ENCODE measurements around the gene LRRC8D. TPM values are rescaled to one million over a fixed set of nuclear protein-coding genes. Genes with fewer than 3 reads are reported as not detected.

LRRC8D gene
- total RNA-seq, 4 donors from 2014 or later, result 28.9 to 113 (median 58.8) TPM

- Histone ChIP-seq H3K9me3 (no peaks in the 10 kb centered on the region), H3K27me3 (no peaks in the 10 kb centered on the region), H3K36me3 (no peaks in the 10 kb centered on the region), H3K27ac (no peak overlapping the region), H3K4me1 (no peaks in the 10 kb centered on the region), H3K4me3 (no peak overlapping the region)
- no peak for DNase-seq
- TF ChIP-seq POLR2A (IDR thresholded peaks at IDR 0.05) (no peak), CTCF (IDR thresholded peaks at IDR 0.05) (no peak)
Observed at GRCh38 chr1:89863165-89863830, 42.5 kb downstream of the LRRC8D start.

- TF ChIP-seq POLR2A (IDR thresholded peaks at IDR 0.05), result no peak
- no peak for TF ChIP-seq CTCF (IDR thresholded peaks at IDR 0.05)
- Histone ChIP-seq H3K4me1 (no peaks in the 10 kb centered on the region), H3K27me3 (no peaks in the 10 kb centered on the region), H3K27ac (peak overlapping the region in 2 of 4 donors; percentile 28 to 49), H3K4me3 (no peak overlapping the region), H3K36me3 (peaks cover 0 to 10% (median 0%) of the 10 kb centered on the region in 3 donors), H3K9me3 (no peaks in the 10 kb centered on the region)
- no peak for DNase-seq
Observed at GRCh38 chr1:89865498-89866382, 44.9 kb downstream of the LRRC8D start.

GRCh38 chr1:89866568-89866967, 45.7 kb downstream of the LRRC8D start:
- no peak overlapping the region for H3K4me3 ChIP-seq
- H3K4me1 ChIP-seq, result no peaks in the 10 kb centered on the region
- no peaks in the 10 kb centered on the region for H3K27me3 ChIP-seq
- no peak for DNase-seq
- TF ChIP-seq CTCF (IDR thresholded peaks at IDR 0.05), result no peak
- no peak for TF ChIP-seq POLR2A (IDR thresholded peaks at IDR 0.05)
- H3K27ac ChIP-seq, result peak overlapping the region in 2 of 4 donors; percentile 12 to 49
- peaks cover 0 to 10% (median 0%) of the 10 kb centered on the region in 3 donors for H3K36me3 ChIP-seq
- no peaks in the 10 kb centered on the region for H3K9me3 ChIP-seq

GRCh38 chr1:89870998-89871397, 50.2 kb downstream of the LRRC8D start:
- TF ChIP-seq POLR2A (IDR thresholded peaks at IDR 0.05) (no peak), CTCF (IDR thresholded peaks at IDR 0.05) (no peak)
- Histone ChIP-seq H3K36me3 (peaks cover 0 to 10% (median 0%) of the 10 kb centered on the region in 3 donors), H3K27ac (no peak overlapping the region), H3K9me3 (no peaks in the 10 kb centered on the region), H3K4me3 (no peak overlapping the region), H3K4me1 (no peaks in the 10 kb centered on the region), H3K27me3 (no peaks in the 10 kb centered on the region)
- no peak for DNase-seq

GRCh38 chr1:89871768-89872473, 51.1 kb downstream of the LRRC8D start:
- Histone ChIP-seq H3K9me3 (no peaks in the 10 kb centered on the region), H3K4me3 (no peak overlapping the region), H3K36me3 (peaks cover 0 to 10% (median 0%) of the 10 kb centered on the region in 3 donors), H3K27ac (no peak overlapping the region), H3K4me1 (no peaks in the 10 kb centered on the region), H3K27me3 (no peaks in the 10 kb centered on the region)
- no peak for TF ChIP-seq CTCF (IDR thresholded peaks at IDR 0.05)
- no peak for DNase-seq
